DOHH2 (cell line): ENCODE results near the gene GUCD1.
"Not testable (repeated sequence)": the region's sequence is repeated elsewhere in the genome, so short reads cannot be mapped to it uniquely, and the experiment has no call there.

Experiments used
- EZH2phosphoT487 ChIP-seq: fragments of 200-600 bp; sonication (generic); IDR thresholded peaks from 2 replicates; pipeline ENCODE4 v1.6.1; 2017; ENCODE audit warnings: borderline replicate concordance, mild to moderate bottlenecking, antibody characterized with exemption, low read length, moderate library complexity, mixed read lengths
- TF ChIP-seq, protein P1 (sequence below): fragments of 200-600 bp; sonication (generic); IDR thresholded peaks from one replicate; pipeline ENCODE4 v1.5.1; 2014; ENCODE audit warnings: antibody characterized with exemption, mild to moderate bottlenecking, low read depth, low read length; ENCODE audit not compliant: poor library complexity, severe bottlenecking

DNA sequence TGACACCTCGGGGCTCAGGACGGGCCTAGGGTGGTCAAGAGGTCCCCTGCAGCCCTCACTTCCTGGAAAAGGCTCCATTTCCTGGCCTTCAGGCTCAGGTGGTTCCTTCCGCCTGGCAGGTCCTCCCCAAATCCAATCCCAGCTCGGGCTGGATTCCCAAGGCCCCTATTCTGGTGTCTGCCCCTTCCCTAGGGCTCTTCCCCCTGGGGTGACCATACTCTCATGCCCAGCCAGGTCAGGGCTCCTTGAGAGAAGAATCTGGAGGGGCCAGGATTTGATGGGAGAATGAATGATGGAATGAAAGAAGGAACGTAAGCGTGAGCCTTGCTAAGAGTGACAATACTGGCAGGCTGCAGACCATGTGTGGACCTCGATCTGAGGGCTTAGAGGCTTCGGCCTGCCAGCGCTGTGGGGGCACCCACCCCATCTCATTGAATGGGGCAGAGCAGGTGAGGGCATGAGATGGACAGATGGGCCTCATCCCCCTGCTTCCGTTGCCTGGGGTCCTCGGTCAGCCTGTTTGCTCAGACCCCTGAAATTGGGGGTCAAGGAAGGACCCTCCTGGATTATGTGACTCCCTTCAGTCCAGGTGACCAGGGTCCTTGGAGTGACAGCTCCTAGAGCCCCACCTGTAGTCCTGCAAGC lies 47.3 kb upstream of the GUCD1 start:
- TF ChIP-seq EZH2phosphoT487, result not testable (repeated sequence)
- TF ChIP-seq, protein P1, sequence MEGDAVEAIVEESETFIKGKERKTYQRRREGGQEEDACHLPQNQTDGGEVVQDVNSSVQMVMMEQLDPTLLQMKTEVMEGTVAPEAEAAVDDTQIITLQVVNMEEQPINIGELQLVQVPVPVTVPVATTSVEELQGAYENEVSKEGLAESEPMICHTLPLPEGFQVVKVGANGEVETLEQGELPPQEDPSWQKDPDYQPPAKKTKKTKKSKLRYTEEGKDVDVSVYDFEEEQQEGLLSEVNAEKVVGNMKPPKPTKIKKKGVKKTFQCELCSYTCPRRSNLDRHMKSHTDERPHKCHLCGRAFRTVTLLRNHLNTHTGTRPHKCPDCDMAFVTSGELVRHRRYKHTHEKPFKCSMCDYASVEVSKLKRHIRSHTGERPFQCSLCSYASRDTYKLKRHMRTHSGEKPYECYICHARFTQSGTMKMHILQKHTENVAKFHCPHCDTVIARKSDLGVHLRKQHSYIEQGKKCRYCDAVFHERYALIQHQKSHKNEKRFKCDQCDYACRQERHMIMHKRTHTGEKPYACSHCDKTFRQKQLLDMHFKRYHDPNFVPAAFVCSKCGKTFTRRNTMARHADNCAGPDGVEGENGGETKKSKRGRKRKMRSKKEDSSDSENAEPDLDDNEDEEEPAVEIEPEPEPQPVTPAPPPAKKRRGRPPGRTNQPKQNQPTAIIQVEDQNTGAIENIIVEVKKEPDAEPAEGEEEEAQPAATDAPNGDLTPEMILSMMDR, result not testable (repeated sequence)
